Activated CD8-positive, alpha-beta T cell treated with anti-CD3 and anti-CD28 coated beads for 36 hours (primary cell): Measurements from ENCODE around the gene SFXN2. TPM values are rescaled to one million over a fixed set of nuclear protein-coding genes. Genes with fewer than 3 reads are reported as not detected.

Experiments used
- ATAC-seq: fragments of 200-7000 bp; cut with Tn5 transposase; one replicate; pipeline ENCODE4 v1.10.0; 2021; ENCODE audit warnings: mild to moderate bottlenecking, moderate library complexity
- CTCF ChIA-PET: fragments of 350-600 bp; sonication (Branson Sonifier 250); formaldehyde crosslinking; loops from one replicate; lab custom pipeline; 2021; ENCODE audit warnings: antibody characterized with exemption; lab: Charles Lee
- POLR2A ChIA-PET: fragments of 350-600 bp; sonication (Branson Sonifier 250); formaldehyde crosslinking; loops from one replicate; lab custom pipeline; 2021; ENCODE audit warnings: antibody characterized with exemption; lab: Charles Lee
- DNase-seq: peaks from one replicate; pipeline ENCODE4 v3.0.0-alpha.2; 2020
- H3K27ac Mint-ChIP-seq: one replicate; pipeline ENCODE4 v1.8.0; 2021; ENCODE audit warnings: mild to moderate bottlenecking, mixed read lengths
- H3K27me3 Mint-ChIP-seq: one replicate; pipeline ENCODE4 v1.8.0; 2021; ENCODE audit warnings: mixed read lengths
- H3K36me3 Mint-ChIP-seq: one replicate; pipeline ENCODE4 v1.8.0; 2021; ENCODE audit warnings: low read depth, mixed read lengths
- H3K4me1 Mint-ChIP-seq: one replicate; pipeline ENCODE4 v1.8.0; 2021; ENCODE audit warnings: low read depth, mixed read lengths
- H3K4me3 Mint-ChIP-seq: one replicate; pipeline ENCODE4 v1.8.0; 2021; ENCODE audit warnings: mild to moderate bottlenecking, moderate library complexity, mixed read lengths
- H3K9me3 Mint-ChIP-seq: one replicate; pipeline ENCODE4 v1.8.0; 2021; ENCODE audit warnings: mixed read lengths
- CTCF ChIP-seq: fragments of 200-600 bp; IDR thresholded peaks from one replicate; pipeline ENCODE4 v1.8.0; 2022; ENCODE audit warnings: antibody characterized with exemption, mild to moderate bottlenecking
- intact Hi-C: fragments of 100-400 bp; cut with micrococcal nuclease; formaldehyde crosslinking; loops from one replicate; pipeline ENCODE4 v1.10.0; 2022
- total RNA-seq, 2 experiments: library from RNA; stranded (reverse); gene quantifications; one replicate each; pipeline ENCODE4 v1.2.3, GENCODE V29; 2021

The SFXN2 gene
- total RNA-seq, 2 experiments from 2014 or later, result 12.8 to 16.3 TPM

- ChIA-PET CTCF (interaction anchor here (1.2 to 1.7 kb wide), 3 partner anchors 9 to 26 kb away, joined by 3 to 6 read pairs (median 6); partner anchors contain the start of genes ARL3 and SFXN2), POLR2A (no interaction called here)
- H3K27me3 Mint-ChIP-seq, result no peaks in the 10 kb centered on the region
- intact Hi-C loops, result no loop called here
- no peak overlapping the region for H3K27ac Mint-ChIP-seq
- H3K4me1 Mint-ChIP-seq, result peaks cover 21% of the 10 kb centered on the region
- no peak for ATAC-seq
- no peak for TF ChIP-seq CTCF
- peaks cover 24% of the 10 kb centered on the region for H3K36me3 Mint-ChIP-seq
- no peaks in the 10 kb centered on the region for H3K9me3 Mint-ChIP-seq
- no peak for DNase-seq
- no peak overlapping the region for H3K4me3 Mint-ChIP-seq
These were observed 12.6 kb upstream of the SFXN2 start for GRCh38 chr10:102701796-102702195.

DNA sequence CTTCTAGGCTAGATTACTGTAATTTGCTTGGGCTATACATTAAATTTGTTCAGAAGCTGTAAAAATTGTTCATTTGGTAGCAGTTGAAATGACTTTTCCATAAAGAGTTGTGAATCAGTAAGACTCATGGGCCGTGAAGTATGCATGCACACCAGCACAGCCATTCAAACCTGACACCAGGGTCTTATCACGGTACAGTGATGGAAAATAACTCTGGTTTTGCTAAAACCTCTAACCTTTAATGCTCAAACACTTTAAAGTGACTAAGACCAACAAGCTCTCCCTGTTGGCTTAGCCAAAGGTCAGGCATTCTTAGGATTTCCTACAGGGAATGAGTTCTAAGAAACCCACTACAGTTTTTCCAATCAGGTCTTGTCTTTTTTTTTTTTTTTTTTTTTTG, 11.7 kb upstream of the SFXN2 start:
- ChIA-PET CTCF (interaction anchor here (1.7 kb wide), 1 partner anchor 27 kb away, joined by 6 read pairs; no protein-coding TSS in a partner anchor), POLR2A (no interaction called here)
- ATAC-seq (peak; percentile 65), DNase-seq (peak; percentile 24)
- intact Hi-C loops, result no loop called here
- no peaks in the 10 kb centered on the region for H3K9me3 Mint-ChIP-seq
- H3K27me3 Mint-ChIP-seq, result no peaks in the 10 kb centered on the region
- H3K27ac Mint-ChIP-seq, result no peak overlapping the region
- no peak for TF ChIP-seq CTCF
- H3K4me3 Mint-ChIP-seq, result no peak overlapping the region
- peaks cover 26% of the 10 kb centered on the region for H3K4me1 Mint-ChIP-seq
- H3K36me3 Mint-ChIP-seq, result peaks cover 21% of the 10 kb centered on the region

DNA sequence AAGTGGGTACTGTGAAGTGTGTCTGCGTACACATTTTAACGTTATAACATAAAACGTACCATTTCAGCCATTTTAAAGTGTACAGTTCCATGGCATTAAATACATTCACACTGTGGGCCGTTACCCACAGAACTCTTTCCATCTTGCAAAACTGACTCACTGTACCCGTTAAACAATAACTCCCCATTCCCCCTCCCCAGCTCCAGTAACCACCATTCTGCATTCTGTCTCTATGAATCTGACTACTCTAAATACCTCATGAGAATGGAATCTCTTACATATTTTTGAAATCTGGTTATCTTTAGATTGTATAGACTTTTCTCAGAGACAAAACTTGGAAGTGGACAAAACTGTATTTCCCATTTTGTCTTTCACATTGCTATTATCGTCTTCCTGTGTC, 9.5 kb upstream of the SFXN2 start:
- DNase-seq (peak; percentile 37), ATAC-seq (peak; percentile 72)
- ChIA-PET POLR2A (interaction anchor here (2.4 kb wide), 1 partner anchor 9 kb away, joined by 11 read pairs; the partner anchor contains the start of gene ARL3), CTCF (interaction anchor here (1.0 to 1.4 kb wide), 2 partner anchors 9 to 26 kb away, joined by 3 read pairs; partner anchors contain the start of gene ARL3)
- intact Hi-C loops, result no loop called here
- Mint-ChIP-seq H3K36me3 (peaks cover 10% of the 10 kb centered on the region), H3K9me3 (no peaks in the 10 kb centered on the region), H3K27ac (peak overlapping the region; percentile 75), H3K4me1 (peaks cover 26% of the 10 kb centered on the region), H3K4me3 (no peak overlapping the region), H3K27me3 (no peaks in the 10 kb centered on the region)
- TF ChIP-seq CTCF, result no peak

DNA sequence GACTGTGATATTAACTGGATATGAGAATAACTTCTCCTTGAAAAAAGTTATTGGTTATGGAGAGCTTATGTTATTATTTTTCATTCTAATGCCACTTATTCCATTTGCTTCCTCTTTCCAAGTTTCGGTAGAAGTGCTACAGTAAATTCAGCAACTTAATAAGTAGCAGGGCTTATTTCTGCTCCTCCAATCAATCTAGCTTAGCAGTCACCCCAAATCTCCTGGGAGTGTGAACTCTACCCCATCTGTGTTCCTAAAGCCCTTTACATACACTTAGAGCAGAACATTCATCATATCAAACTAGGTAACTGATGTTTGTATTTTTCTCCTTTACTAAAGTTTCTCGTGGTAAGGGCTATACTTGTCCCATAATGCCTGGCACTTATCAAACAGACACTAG, 8.9 kb upstream of the SFXN2 start:
- DNase-seq (no peak), ATAC-seq (no peak)
- POLR2A ChIA-PET, result interaction anchor here (2.4 kb wide), 1 partner anchor 8 kb away, joined by 11 read pairs; the partner anchor contains the start of gene ARL3
- CTCF ChIA-PET, result interaction anchor here (1.0 to 1.4 kb wide), 2 partner anchors 8 to 26 kb away, joined by 3 read pairs; partner anchors contain the start of gene ARL3
- no peak for TF ChIP-seq CTCF
- intact Hi-C loops, result no loop called here
- Mint-ChIP-seq H3K4me3 (no peak overlapping the region), H3K9me3 (no peaks in the 10 kb centered on the region), H3K36me3 (peaks cover 9% of the 10 kb centered on the region), H3K27me3 (no peaks in the 10 kb centered on the region), H3K4me1 (peaks cover 32% of the 10 kb centered on the region), H3K27ac (no peak overlapping the region)

DNA sequence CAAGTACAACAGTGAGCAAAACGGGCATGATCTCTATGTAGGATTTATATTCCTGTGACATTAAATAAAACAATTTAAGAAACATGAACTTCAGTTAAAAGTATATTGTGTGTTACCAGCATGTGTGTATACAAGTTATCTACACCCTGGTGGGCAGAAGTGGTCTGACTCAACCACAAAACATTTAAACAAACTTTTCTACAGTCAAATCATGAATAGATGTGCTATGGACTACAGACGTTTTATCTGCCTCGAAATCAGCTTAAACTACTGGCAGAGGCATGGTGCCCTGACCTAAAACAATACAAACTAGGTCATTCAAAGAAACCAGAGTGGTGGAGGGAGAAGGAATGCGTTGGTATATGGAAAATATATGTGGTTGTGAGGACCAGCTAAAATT, 3.8 kb upstream of the SFXN2 start:
- CTCF ChIA-PET, result interaction anchor here (0.8 to 2.8 kb wide), 4 partner anchors 9 to 66 kb away, joined by 3 to 13 read pairs (median 6); no protein-coding TSS in a partner anchor
- DNase-seq (peak; percentile 41), ATAC-seq (no peak)
- no peak for TF ChIP-seq CTCF
- Mint-ChIP-seq H3K4me3 (no peak overlapping the region), H3K27me3 (no peaks in the 10 kb centered on the region), H3K36me3 (peaks cover 5% of the 10 kb centered on the region), H3K4me1 (peaks cover 37% of the 10 kb centered on the region), H3K27ac (peak overlapping the region; percentile 22), H3K9me3 (no peaks in the 10 kb centered on the region)
- POLR2A ChIA-PET, result interaction anchor here (0.7 to 2.1 kb wide), 5 partner anchors 36 to 453 kb away, joined by 3 to 6 read pairs (median 3); no protein-coding TSS in a partner anchor
- intact Hi-C loops, result loop anchor here (5.0 kb wide), 2 partner anchors 33 to 63 kb away; no protein-coding TSS in a partner anchor
